ENCODE data around the gene RNF215.

RNF215 gene

GRCh38 chr22:30393885-30394284, 6.7 kb upstream of the RNF215 start:
- DNase-seq: no peak

- DNase-seq: no peak
Measured at GRCh38 chr22:30393322-30393680, 6.1 kb upstream of the RNF215 start.

GRCh38 chr22:30392661-30393321, 5.6 kb upstream of the RNF215 start:
- no peak for DNase-seq

GRCh38 chr22:30390974-30391691, 3.9 kb upstream of the RNF215 start:
- peak; percentile 83 for DNase-seq

GRCh38 chr22:30386608-30386959, 627 bp downstream of the RNF215 start:
- no peak for DNase-seq

GRCh38 chr22:30385942-30386341, 1.3 kb downstream of the RNF215 start:
- no peak for DNase-seq

GRCh38 chr22:30383061-30383460, 4.2 kb downstream of the RNF215 start:
- no peak for DNase-seq

GRCh38 chr22:30382340-30382739, 4.9 kb downstream of the RNF215 start:
- no peak for DNase-seq

- DNase-seq: no peak
Measured at GRCh38 chr22:30381264-30381663, 5.9 kb downstream of the RNF215 start.

- DNase-seq: no peak
Measured at GRCh38 chr22:30380011-30380410, 7.2 kb downstream of the RNF215 start.

GRCh38 chr22:30375312-30375849, 11.8 kb downstream of the RNF215 start:
- DNase-seq: no peak

GRCh38 chr22:30373331-30374325, 13.6 kb downstream of the RNF215 start:
- DNase-seq: no peak

- no peak for DNase-seq
Measured at GRCh38 chr22:30372915-30373314, 14.3 kb downstream of the RNF215 start.

GRCh38 chr22:30371981-30372380, 15.2 kb downstream of the RNF215 start:
- DNase-seq: peak; percentile 73

- no peak for DNase-seq
Measured at GRCh38 chr22:30371321-30371720, 15.9 kb downstream of the RNF215 start.

- no peak for DNase-seq
Measured at GRCh38 chr22:30370641-30371230, 16.5 kb downstream of the RNF215 start.

- DNase-seq: no peak
Measured at GRCh38 chr22:30368420-30368819, 18.8 kb downstream of the RNF215 start.

- no peak for DNase-seq
Measured at GRCh38 chr22:30365891-30366290, 21.3 kb downstream of the RNF215 start.

- no peak for DNase-seq
Measured at GRCh38 chr22:30362651-30363281, 24.4 kb downstream of the RNF215 start.

GRCh38 chr22:30361916-30362650, 25.1 kb downstream of the RNF215 start:
- peak; percentile 56 for DNase-seq

GRCh38 chr22:30358541-30358940, 28.7 kb downstream of the RNF215 start:
- DNase-seq: no peak
